ENCODE data around the gene EDEM2.

- TF ChIP-seq TAF1 (IDR thresholded peaks at IDR 0.05; ENCODE audit: borderline replicate concordance, insufficient read depth, low read length) (no peak), POLR2AphosphoS5 (IDR thresholded peaks at IDR 0.05; ENCODE audit: low read depth, low read length) (no peak), REST (IDR thresholded peaks at IDR 0.05; ENCODE audit: insufficient read depth in 1 of 2, low read depth in 2 of 2, low read length in 2 of 2) (no peak), SIN3A (IDR thresholded peaks at IDR 0.05; ENCODE audit: borderline replicate concordance, insufficient read depth, low read length) (no peak), FOXP2 (optimal IDR thresholded peaks at IDR 0.05; ENCODE audit: borderline replicate concordance, extremely low read depth, extremely low read length, insufficient read depth) (no peak)
These were observed 29.9 kb downstream of the EDEM2 start for GRCh38 chr20:35117196-35117595.
